Ascending aorta (tissue), 2 donors: ENCODE measurements around the gene CAPRIN1. TPM values are rescaled to one million over a fixed set of nuclear protein-coding genes. Genes with fewer than 3 reads are reported as not detected.
"Not testable (repeated sequence)": the region's sequence is repeated elsewhere in the genome, so short reads cannot be mapped to it uniquely, and the experiment has no call there.

Experiments
- DNase-seq, 2 donors: peaks; one replicate each; pipeline ENCODE4 v3.0.0-alpha.2; 2019; ENCODE audit warnings: low spot score in 2 of 2
- H3K27ac ChIP-seq, 2 donors: fragments of 200-600 bp; sonication (generic); one replicate each; pipeline ENCODE4 v1.5.1; 2016 to 2017; ENCODE audit warnings: mild to moderate bottlenecking in 1 of 2
- H3K27me3 ChIP-seq: fragments of 200-600 bp; sonication (generic); one replicate; pipeline ENCODE4 v1.5.1; 2017
- H3K36me3 ChIP-seq, 2 donors: fragments of 200-600 bp; sonication (generic); one replicate each; pipeline ENCODE4 v1.5.1; 2016
- H3K4me1 ChIP-seq, 2 donors: fragments of 200-600 bp; sonication (generic); one replicate each; pipeline ENCODE4 v1.5.1; 2016 to 2017; ENCODE audit warnings: mild to moderate bottlenecking in 1 of 2
- H3K4me3 ChIP-seq, 2 donors: fragments of 200-600 bp; sonication (generic); one replicate each; pipeline ENCODE4 v1.5.1; 2016 to 2017; ENCODE audit warnings: mild to moderate bottlenecking in 1 of 2
- H3K9me3 ChIP-seq, 2 donors: fragments of 200-600 bp; sonication (generic); one replicate each; pipeline ENCODE4 v1.5.1; 2016
- intact Hi-C: fragments of 100-400 bp; cut with DNase I; formaldehyde crosslinking; loops from one replicate; pipeline ENCODE4 v1.15.1; 2023
- total RNA-seq: library from RNA; depleted of rRNA; stranded (reverse); fragments of >200 nt; gene quantifications from one replicate; pipeline ENCODE4 v1.1.0, GENCODE V29; 2016
- TF ChIP-seq, protein P1 (sequence below), 3 experiments: fragments of 200-600 bp in 2 of 3; fragments of 450-650 bp in 1 of 3; sonication (generic) in 2 of 3; IDR thresholded peaks; one replicate each; pipeline ENCODE4 v1.5.1; 2016 to 2019; ENCODE audit warnings: antibody characterized with exemption in 3 of 3, mild to moderate bottlenecking in 1 of 3, moderate library complexity in 1 of 3

The CAPRIN1 gene
- total RNA-seq, 1 donor from 2014 or later, result 155 TPM

DNA sequence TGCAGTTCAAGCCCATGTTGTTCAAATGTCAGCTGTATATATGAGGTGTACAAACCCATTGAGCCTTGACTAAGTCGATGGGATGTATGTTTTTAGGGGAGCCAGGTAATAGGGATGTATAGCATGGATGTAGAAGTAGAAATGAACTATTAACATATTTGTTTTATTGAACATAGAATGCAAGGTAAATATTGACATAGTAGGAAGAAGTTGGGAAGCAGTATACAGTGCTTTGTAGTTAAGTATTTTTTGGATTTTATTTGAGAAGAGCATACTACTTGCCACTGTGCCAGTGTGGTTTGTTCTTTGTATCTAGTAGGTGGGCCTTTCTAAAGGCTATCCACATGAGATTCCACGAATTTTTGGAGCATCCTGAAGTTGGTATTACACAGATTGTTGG, 33.1 kb downstream of the CAPRIN1 start:
- Histone ChIP-seq H3K27me3 (no peaks in the 10 kb centered on the region), H3K9me3 (no peaks in the 10 kb centered on the region), H3K27ac (no peak overlapping the region), H3K4me3 (no peak overlapping the region), H3K4me1 (no peaks in the 10 kb centered on the region), H3K36me3 (peaks cover 68 to 97% of the 10 kb centered on the region in 2 donors)
- DNase-seq, result no peak
- TF ChIP-seq, protein P1, sequence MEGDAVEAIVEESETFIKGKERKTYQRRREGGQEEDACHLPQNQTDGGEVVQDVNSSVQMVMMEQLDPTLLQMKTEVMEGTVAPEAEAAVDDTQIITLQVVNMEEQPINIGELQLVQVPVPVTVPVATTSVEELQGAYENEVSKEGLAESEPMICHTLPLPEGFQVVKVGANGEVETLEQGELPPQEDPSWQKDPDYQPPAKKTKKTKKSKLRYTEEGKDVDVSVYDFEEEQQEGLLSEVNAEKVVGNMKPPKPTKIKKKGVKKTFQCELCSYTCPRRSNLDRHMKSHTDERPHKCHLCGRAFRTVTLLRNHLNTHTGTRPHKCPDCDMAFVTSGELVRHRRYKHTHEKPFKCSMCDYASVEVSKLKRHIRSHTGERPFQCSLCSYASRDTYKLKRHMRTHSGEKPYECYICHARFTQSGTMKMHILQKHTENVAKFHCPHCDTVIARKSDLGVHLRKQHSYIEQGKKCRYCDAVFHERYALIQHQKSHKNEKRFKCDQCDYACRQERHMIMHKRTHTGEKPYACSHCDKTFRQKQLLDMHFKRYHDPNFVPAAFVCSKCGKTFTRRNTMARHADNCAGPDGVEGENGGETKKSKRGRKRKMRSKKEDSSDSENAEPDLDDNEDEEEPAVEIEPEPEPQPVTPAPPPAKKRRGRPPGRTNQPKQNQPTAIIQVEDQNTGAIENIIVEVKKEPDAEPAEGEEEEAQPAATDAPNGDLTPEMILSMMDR (IDR thresholded peaks at IDR 0.05), result no peak
- intact Hi-C loops, result no loop called here

DNA sequence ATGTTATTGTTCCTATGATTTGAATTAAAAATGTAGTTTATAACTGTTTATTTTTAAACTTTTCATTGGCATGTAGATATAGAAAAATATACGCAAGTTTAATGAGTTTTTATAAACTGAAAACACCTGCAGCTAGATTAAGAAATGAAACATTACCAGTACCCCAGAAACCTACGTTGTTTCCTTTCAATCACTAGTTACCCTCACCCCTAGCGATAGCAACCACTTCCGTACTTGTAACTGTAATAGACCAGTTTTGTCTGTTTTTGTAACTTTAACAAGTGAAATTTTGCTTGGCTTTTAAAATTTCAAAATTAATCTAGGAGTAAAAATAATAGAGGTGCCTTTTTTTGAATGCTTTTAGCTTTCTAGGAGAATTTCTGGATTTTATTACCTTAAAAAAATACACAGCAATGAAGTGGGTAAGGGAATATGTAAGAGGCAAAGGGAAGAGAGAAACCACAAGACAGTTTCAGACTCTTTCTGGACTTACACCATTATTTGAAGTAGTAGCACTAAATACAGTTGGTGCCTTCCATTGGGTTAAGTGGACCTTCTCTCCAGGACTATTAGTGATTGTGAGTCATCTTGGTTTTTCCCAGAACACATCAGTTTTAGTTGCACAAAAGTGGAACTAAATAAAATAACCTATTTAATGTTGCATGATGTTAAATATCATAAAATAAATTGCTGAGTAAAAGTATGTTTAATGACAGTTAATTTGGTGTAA, 35.2 kb downstream of the CAPRIN1 start:
- Histone ChIP-seq H3K9me3 (no peaks in the 10 kb centered on the region), H3K4me3 (no peak overlapping the region), H3K27me3 (no peaks in the 10 kb centered on the region), H3K36me3 (peaks cover 81 to 97% of the 10 kb centered on the region in 2 donors), H3K27ac (no peak overlapping the region), H3K4me1 (no peaks in the 10 kb centered on the region)
- TF ChIP-seq, protein P1 (IDR thresholded peaks at IDR 0.05), result no peak
- intact Hi-C loops, result no loop called here
- DNase-seq, result no peak

DNA sequence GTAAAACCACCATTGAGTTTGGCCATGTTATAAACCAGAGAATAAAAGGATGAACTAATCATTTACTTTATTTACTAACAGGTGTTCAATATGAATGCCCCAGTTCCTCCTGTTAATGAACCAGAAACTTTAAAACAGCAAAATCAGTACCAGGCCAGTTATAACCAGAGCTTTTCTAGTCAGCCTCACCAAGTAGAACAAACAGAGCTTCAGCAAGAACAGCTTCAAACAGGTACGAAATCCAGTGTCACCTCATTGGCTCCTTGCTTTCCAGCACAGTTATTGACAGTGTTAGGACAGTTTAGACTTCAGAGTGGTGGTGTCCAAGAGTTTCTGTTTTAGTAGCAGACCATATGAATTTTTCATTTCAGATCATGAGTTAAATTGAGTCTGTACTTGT, 40.3 kb downstream of the CAPRIN1 start:
- H3K27me3 ChIP-seq, result no peaks in the 10 kb centered on the region
- no peaks in the 10 kb centered on the region for H3K9me3 ChIP-seq
- no peak overlapping the region for H3K4me3 ChIP-seq
- intact Hi-C loops, result no loop called here
- H3K36me3 ChIP-seq, result peaks cover 74 to 93% of the 10 kb centered on the region in 2 donors
- TF ChIP-seq, protein P1 (IDR thresholded peaks at IDR 0.05), result no peak
- no peak overlapping the region for H3K27ac ChIP-seq
- DNase-seq, result no peak
- H3K4me1 ChIP-seq, result no peaks in the 10 kb centered on the region

DNA sequence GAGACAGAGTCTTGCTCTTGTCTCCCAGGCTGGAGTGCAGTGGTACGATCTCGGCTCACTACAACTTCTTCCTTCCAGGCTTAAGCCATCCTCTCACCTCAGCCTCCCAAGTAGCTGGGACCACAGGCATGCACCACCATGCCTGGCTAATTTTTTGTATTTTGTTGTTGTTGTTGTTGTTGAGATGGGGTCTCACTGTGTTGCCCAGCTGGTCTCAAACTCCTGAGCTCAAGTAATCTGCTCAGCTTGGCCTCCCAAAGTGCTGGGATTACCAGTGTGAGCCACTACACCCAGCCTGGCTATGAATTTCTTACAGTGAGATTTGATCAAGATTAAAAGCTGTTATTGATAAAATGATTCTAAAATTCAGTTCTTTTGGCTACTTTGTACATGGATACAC, 43.4 kb downstream of the CAPRIN1 start:
- H3K9me3 ChIP-seq, H3K4me3 ChIP-seq, H3K4me1 ChIP-seq, H3K27me3 ChIP-seq, DNase-seq, intact Hi-C loops, H3K27ac ChIP-seq: not testable (repeated sequence)
- peaks cover 88 to 94% of the 10 kb centered on the region in 2 donors for H3K36me3 ChIP-seq

DNA sequence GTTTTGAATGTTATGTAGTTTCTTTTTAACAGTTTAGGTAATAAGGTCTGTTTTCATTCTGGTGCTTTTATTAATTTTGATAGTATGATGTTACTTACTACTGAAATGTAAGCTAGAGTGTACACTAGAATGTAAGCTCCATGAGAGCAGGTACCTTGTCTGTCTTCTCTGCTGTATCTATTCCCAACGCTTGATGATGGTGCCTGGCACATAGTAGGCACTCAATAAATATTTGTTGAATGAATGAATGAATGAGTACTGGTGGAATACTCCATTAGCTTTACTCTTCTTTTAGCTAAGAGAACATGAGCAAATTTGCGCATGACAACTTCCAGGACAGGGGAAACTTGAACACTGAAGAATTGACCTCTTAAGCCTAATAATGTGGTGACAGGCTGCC, 47.3 kb downstream of the CAPRIN1 start:
- Histone ChIP-seq H3K4me1 (no peaks in the 10 kb centered on the region), H3K27me3 (no peaks in the 10 kb centered on the region), H3K27ac (no peak overlapping the region), H3K4me3 (no peak overlapping the region), H3K9me3 (no peaks in the 10 kb centered on the region), H3K36me3 (peaks cover 62 to 67% of the 10 kb centered on the region in 2 donors)
- intact Hi-C loops, result no loop called here
- DNase-seq, result no peak
- TF ChIP-seq, protein P1 (IDR thresholded peaks at IDR 0.05), result no peak

DNA sequence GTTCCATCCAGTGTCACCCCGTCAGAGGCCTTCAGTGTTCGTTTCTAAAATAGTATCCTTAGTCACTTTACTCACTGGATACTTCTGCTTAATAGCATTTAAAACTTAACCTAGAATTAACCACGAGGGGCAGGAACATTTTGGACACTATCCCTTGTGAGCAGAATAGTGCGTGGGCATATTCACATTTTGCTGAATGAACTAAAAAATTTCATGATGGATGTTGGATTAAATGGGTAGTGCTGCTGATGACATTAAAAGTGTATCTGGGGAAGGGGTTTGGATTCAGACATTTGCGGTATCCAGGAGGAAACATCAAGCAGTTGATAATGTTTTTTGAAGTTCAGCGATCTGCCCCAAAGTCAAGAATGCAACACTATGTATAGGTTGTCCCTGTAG, 53.1 kb downstream of the CAPRIN1 start:
- Histone ChIP-seq H3K27me3 (no peaks in the 10 kb centered on the region), H3K9me3 (no peaks in the 10 kb centered on the region), H3K27ac (peak overlapping the region; percentile 93 to 95), H3K4me3 (peak overlapping the region; percentile 82 to 86), H3K36me3 (peaks cover 17 to 27% of the 10 kb centered on the region in 2 donors), H3K4me1 (peaks cover 4 to 5% of the 10 kb centered on the region in 2 donors)
- intact Hi-C loops, result loop anchor here (1.0 to 10.0 kb wide), 6 partner anchors 53 to 944 kb away; partner anchors contain the start of genes ABTB2, APIP, CAPRIN1 and CAT
- DNase-seq, result no peak
- TF ChIP-seq, protein P1 (IDR thresholded peaks at IDR 0.05), result no peak
